RWPE1 (cell line): ENCODE data around the gene HOXC9.

Source experiments
- CTCF ChIA-PET: fragments of 350-600 bp; sonication (Branson Sonifier 250); formaldehyde crosslinking; extraction: SDS; loops from one replicate; lab custom pipeline; 2021; lab: Yijun Ruan, JAX
- POLR2A ChIA-PET: fragments of 400-600 bp; formaldehyde crosslinking; extraction: SDS; loops from one replicate; lab custom pipeline; 2020; ENCODE audit warnings: antibody characterized with exemption; ENCODE audit not compliant: low non-redundant PET; lab: Yijun Ruan, JAX
- DNase-seq: peaks from one replicate; pipeline ENCODE4 v3.0.0; 2012; ENCODE audit warnings: low spot score
- H3K27ac ChIP-seq: fragments of 450-650 bp; 2 replicates; pipeline ENCODE4 v1.5.1; 2017
- TF ChIP-seq, protein P1 (sequence below): fragments of 450-650 bp; conservative IDR thresholded peaks from 2 replicates; pipeline ENCODE4 v1.5.1; 2017; ENCODE audit warnings: low read depth, mild to moderate bottlenecking

HOXC9 gene

DNA sequence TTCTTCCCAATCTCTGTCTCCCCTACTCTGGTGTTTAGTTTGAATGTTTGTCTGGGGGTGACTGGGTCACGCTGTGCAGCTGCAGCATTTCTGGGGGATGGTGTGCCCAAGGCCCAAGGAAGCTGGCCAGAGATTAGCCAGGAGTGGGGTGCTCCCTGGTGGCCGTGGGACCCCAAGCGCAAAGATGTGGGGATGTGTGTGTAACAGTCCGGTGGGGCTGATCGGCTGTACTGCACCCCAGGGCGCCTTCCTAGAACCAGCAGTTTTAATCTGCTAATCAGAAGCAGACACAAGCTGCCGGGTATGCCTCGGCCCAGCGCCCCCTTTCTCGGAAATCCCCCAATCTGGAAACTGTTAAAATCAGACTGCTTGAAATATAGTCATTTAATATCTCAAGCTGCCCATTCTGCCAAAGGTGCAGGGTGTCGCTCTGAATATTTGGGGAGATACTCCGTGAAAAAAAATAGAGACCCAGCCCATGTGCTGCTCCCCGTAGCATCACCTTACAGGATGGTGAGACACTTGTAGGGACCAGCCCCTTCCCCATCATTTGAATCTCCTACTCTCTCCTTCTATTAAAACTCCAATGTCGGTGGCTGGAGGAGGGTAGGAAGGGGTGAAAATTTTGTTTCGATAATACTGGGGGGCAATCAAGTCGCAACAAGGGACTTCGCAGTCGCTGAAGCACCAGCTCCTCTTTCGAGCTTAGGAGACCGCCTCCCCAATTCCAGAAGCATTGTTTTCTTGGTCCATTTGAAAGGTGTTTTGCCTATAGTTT lies 4.3 kb downstream of the HOXC9 start:
- TF ChIP-seq, protein P1, sequence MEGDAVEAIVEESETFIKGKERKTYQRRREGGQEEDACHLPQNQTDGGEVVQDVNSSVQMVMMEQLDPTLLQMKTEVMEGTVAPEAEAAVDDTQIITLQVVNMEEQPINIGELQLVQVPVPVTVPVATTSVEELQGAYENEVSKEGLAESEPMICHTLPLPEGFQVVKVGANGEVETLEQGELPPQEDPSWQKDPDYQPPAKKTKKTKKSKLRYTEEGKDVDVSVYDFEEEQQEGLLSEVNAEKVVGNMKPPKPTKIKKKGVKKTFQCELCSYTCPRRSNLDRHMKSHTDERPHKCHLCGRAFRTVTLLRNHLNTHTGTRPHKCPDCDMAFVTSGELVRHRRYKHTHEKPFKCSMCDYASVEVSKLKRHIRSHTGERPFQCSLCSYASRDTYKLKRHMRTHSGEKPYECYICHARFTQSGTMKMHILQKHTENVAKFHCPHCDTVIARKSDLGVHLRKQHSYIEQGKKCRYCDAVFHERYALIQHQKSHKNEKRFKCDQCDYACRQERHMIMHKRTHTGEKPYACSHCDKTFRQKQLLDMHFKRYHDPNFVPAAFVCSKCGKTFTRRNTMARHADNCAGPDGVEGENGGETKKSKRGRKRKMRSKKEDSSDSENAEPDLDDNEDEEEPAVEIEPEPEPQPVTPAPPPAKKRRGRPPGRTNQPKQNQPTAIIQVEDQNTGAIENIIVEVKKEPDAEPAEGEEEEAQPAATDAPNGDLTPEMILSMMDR, result no peak
- ChIA-PET POLR2A (no interaction called here), CTCF (interaction anchor here (0.6 to 1.7 kb wide), 6 partner anchors 20 to 1860 kb away, joined by 3 to 8 read pairs (median 4); partner anchors contain the start of gene HOXC10)
- H3K27ac ChIP-seq, result no peak overlapping the region
- DNase-seq, result no peak

DNA sequence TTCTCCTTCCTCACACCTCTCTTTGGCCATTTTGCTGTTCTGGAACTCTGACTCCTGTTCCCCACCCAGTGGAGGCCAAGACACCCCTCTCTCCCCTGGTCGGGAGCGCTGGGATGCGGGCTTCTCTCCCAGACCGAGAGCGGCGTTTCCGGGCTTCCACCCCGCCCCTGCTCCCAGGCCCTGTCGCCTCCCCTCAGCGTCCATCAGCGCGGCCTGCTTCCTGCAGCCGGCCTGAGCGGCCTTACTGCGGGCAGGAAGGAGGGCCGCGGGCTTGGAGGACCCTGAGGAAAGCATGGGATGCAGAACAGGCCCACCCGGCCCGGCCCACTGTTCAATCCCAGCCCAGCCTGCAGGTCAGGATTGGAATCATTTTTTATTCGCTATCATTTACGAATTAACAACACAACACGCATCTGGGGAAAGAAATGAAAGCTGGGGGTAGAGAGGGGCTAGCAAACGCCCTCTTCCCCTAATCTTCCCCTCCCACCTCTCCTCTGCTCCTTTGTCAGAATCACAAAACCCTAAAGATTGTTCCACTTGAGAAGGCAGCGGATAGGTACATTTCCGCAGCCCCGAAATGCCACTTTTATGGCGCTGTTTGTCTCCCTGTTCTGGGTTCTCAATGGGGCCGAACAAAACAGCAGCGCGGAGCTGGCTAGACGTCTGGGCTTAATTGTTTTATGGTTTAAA lies 5.0 kb downstream of the HOXC9 start:
- no peak for DNase-seq
- CTCF ChIA-PET, result interaction anchor here (0.7 to 1.4 kb wide), 6 partner anchors 20 to 202 kb away, joined by 3 to 7 read pairs (median 4); partner anchors contain the start of gene HOXC10
- TF ChIP-seq, protein P1, result no peak
- POLR2A ChIA-PET, result no interaction called here
- no peak overlapping the region for H3K27ac ChIP-seq

DNA sequence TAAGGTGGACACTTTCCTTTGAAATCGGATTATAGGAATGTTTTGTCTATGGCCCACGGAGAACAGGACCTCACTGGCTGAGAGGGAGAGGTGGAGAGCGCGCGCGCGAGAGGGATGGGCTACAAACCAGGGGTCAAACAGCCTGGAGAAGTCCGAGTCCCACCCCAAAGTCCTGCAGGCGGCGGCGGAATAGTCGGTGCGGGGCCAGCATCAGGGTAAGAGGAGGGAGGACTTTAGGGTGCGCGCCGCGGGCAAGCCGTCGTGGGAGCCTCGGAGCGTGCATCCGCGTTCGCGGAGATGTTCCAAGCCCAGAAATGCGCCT lies 5.5 kb downstream of the HOXC9 start:
- no peak overlapping the region for H3K27ac ChIP-seq
- ChIA-PET CTCF (interaction anchor here (0.5 to 4.4 kb wide), 20 partner anchors 11 to 211 kb away, joined by 3 to 47 read pairs (median 4); partner anchors contain the start of genes HOXC10 and HOXC5), POLR2A (no interaction called here)
- DNase-seq, result no peak
- TF ChIP-seq, protein P1, result no peak

DNA sequence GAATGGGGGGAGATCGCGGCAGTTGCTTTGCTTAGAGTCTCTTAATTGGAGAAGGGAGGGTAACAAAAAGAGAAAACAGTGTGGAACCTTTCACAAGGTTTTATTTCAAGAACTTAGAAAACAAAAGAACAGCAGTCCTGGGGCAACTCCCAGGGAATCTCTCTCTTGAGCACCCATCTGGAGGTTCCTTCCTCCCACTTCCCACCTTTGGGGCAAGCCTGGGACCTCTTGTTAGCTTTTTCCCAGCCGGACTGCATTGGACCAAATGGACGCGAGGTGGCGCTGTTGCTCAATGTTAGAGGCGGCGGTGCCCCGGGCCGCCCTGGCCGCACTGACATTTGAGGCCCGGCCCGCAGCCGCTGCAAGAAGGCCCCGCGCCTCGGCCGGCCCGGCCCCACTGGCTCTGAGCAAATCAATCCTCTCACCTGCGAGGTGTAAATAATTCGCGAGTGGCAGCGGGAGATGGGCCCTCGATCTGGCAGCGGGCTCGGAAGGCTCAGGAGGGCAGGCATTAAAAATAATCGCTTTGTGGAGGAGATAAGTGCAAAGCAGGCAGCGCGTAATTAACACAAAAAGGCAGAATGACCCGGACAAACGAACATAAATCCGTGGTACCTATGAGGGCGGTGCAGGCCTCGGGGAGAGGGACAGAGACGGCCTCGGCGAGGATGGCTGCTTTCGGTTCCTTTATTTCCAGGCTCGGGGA lies 6.0 kb downstream of the HOXC9 start:
- TF ChIP-seq, protein P1, result peak; percentile 85
- DNase-seq, result peak; percentile 81
- H3K27ac ChIP-seq, result no peak overlapping the region
- POLR2A ChIA-PET, result interaction anchor here (1.2 kb wide), 1 partner anchor 186 kb away, joined by 9 read pairs; no protein-coding TSS in a partner anchor
- CTCF ChIA-PET, result interaction anchor here (0.5 to 4.4 kb wide), 22 partner anchors 11 to 210 kb away, joined by 3 to 47 read pairs (median 4); partner anchors contain the start of genes HOXC10 and HOXC5

DNA sequence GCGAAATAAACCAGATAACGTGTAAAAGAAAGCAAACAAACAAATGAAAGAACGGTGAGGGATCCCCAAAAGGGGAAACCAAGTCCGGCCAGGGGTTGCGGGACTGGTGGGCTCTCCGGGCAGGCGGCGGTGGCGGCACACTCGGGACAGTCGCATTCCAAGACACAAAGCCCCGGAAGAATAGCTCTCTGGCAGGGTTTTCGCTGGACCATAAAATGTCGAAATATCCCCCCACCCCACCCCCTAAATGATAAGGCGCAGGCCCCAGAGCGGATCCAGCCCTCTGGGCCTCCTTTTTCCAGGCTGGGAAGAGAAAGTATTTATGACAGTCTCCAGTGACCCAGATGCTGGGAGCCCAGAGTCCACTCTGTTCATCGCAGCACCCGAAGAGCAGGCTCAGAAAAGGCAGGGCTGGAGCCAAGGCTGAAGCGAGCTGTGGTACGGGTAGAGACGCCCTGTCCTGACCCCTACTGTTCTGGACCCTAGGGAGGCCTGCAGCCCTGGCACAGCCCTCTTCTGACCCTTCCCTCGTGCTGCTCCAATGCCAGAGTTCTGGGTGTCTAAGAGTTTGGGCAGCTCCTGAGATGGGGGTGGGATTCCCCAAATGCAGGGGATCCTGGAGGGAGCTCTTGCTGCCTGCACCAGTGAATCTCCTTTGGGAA lies 6.7 kb downstream of the HOXC9 start:
- no peak overlapping the region for H3K27ac ChIP-seq
- ChIA-PET CTCF (interaction anchor here (0.6 to 4.4 kb wide), 14 partner anchors 10 to 329 kb away, joined by 3 to 47 read pairs (median 4); partner anchors contain the start of gene HOXC10), POLR2A (interaction anchor here (1.2 kb wide), 1 partner anchor 185 kb away, joined by 9 read pairs; no protein-coding TSS in a partner anchor)
- DNase-seq, result no peak
- TF ChIP-seq, protein P1, result no peak
